HG03558 (cell line): Measurements from ENCODE around the gene TLE7.

Experiments
- ATAC-seq: cut with Tn5 transposase; IDR thresholded peaks from one replicate; pipeline ENCODE4 v1.9.1; 2021; ENCODE audit warnings: moderate number of reproducible peaks; ENCODE audit not compliant: unreplicated experiment; ENCODE audit errors: extremely low read depth

The TLE7 gene

GRCh38 chr16:71380831-71381230 lies 61.0 kb downstream of the TLE7 start:
- ATAC-seq: no peak
